NCI-H1092 treated with DMSO at 0.1 percent for 48 hours (cell line): ENCODE results near the gene RFK.
A peak's percentile ranks its signal among the peaks of the same experiment; 100 is the strongest.
"Not testable (repeated sequence)": the region's sequence is repeated elsewhere in the genome, so short reads cannot be mapped to it uniquely, and the experiment has no call there.

ENCODE experiments used
- DNase-seq: peaks from one replicate; lab custom pipeline; 2025; lab: John Stamatoyannopoulos, UW

The RFK gene

GRCh38 chr9:76394195-76394959, at the start of gene RFK:
Gene RFK (minus strand): TSS chr9:76394426. CDS start chr9:76394171, 255 bp downstream.
- DNase-seq = peak; percentile 94

GRCh38 chr9:76443887-76444286, 49.7 kb upstream of the RFK start:
- no peak for DNase-seq

DNA sequence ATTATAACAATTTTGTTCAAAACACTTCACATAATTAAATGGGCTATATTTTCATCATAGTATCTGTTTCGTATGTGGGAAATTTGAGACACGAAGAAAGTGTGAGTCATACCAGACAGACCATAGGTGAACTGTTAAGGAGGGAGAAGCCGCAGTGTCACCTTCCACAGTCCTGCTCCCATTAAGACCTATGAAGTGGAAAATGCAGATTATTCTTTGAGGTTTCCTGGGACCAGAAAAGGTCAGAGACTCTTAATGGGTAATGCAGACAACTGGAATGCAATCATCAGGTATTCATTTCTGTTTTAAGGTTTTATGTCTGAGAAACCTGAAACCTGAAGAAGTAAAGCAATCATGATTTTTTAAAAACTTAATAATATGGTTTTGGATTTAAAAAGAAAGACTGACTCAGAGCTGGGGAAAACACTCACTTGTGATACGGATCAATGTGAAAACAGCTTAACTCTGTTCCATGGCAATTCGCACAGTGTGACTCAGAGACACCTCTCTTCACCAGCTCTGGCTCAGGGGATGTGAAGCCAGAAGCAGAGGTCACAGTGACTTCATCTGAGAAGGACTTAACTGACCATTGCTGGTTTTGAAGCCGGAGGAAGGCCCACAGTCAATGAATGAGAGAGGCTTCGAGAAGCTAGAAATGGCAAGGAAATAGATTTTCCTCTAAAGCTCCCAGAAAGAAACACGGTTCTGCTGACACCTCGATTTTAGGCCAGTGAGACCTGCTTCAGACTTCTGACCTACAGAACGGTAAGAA, 47.5 kb upstream of the RFK start:
- DNase-seq = no peak

- no peak for DNase-seq
These were observed 44.8 kb upstream of the RFK start for GRCh38 chr9:76438841-76439588.

DNA sequence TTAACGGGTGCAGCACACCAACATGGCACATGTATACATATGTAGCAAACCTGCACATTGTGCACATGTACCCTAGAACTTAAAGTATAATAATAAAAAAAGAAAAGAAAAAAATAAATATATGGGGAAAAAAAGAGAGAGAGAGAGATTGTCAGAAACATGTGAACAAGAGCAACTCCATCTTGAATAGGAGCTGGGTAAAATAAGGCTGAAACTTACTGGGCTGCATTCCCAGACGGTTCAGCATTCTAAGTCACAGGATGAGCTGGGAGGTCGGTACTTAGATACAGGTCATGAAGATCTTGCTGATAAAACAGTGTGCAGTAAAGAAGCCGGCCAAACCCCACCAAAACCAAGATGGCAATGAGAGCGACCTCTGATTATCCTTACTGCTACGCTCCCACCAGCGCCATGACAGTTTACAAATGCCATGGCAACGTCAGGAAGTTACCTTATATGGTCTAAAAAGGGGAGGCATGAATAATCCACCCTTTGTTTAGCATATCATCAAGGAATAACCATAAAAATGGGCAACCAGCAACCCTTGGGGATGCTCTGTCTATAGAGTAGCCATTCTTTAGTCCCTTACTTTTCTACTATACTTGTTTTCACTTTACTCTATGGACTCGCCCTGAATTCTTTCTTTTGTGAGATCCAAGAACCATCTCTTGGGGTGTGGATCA, 42.9 kb upstream of the RFK start:
- not testable (repeated sequence) for DNase-seq

DNA sequence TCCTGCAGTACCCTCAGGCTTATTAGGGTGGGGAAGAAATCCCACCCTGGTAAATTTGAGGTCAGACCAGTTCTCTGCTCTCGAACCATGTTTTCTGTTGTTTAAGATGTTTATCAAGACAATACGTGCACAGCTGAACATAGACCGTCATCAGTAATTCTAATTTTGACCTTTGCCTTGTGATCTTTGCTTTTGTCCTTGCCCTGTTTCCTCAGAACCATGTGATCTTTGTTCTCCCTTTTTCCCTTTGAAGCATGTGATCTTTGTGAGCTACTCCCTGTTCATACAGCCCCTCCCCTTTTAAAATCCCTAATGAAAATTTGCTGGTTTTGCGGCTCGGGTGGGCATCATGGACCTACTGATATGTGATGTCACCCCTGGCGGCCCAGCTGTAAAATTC, 40.7 kb upstream of the RFK start:
- not testable (repeated sequence) for DNase-seq

GRCh38 chr9:76433836-76434235, 39.6 kb upstream of the RFK start:
- DNase-seq = no peak

- no peak for DNase-seq
These were observed 39.2 kb upstream of the RFK start for GRCh38 chr9:76433406-76433805.

GRCh38 chr9:76431601-76432000, 37.4 kb upstream of the RFK start:
- DNase-seq = no peak

DNA sequence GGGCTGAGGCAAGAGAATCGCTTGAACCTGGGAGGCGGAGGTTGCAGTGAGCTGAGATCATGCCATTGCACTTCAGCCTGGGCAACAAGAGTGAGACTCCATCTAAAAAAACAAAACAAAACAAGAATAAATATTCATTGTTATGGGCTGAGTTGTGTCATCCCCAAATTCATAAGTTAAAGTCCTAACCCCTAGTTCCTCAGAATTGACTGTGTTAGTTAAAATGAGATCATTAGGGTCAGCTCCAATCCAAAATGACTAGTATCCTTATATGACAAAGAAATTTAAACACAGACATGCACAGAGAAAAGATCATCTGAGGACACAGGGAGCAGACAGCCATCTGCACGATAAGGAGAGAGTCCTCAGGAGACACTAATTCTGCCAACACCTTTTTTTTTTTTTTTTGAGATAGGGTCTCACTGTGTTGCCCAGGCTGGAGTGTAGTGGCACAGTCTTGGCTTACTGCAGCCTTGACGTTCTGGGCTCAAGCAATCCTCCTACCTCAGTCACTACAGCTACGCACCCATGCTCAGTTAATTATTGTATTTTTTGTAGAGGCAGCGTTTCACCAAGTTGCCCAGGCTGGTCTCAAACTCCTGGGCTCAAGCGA, 32.7 kb upstream of the RFK start:
- no peak for DNase-seq

DNA sequence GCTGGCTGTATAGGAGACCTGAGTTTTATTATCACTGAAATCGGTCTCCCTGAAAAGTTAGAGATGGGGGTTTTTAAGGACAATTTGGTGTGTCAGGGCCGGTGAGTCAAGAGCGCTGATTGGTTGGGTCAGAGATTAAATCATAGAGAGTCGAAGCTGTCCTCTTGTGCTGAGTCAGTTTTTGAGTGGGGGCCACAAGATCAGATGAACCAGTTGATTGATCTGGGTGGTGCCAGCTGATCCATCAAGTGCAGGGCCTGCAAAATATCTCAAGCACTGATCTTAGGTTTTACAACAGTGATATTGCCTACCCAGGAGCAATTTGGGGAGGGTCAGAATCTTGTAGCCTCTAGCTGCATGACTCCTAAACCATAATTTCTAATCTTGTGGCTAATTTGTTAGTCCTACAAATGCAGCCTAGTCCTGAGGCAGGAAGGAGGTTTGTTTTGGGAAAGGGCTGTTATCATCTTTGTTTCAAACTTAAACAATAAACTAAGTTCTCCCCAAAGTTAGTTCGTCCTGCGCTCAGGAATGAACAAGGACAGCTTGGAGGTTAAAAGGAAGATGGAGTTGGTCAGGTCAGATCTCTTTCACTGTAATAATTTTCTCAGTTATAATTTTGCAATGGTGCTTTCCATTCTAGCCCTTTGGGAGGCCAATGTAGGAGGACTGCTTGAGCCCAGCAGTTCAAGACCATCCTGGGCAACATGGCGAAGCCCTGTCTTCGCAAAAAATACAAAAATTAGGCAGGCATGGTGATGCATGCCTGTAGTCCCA, 31.6 kb upstream of the RFK start:
- no peak for DNase-seq

DNA sequence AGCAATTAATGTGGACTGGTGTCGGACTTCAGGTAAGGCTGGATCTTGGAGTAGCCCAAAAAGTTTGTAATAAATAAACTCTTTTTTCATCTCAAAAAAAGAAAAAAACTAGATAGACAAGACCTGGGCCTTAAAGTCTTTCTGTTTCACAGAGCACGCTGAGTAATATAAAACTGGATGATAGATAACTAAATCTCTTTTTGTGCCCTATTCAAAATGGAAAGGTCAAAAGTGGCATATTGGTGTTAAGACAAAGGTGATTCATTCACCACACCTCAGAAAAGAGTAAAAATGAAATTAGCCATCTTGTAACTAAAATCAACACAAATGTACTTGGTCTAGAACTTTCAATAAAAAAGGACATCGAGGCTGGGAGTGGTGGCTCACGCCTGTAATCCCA, 30.3 kb upstream of the RFK start:
- no peak for DNase-seq

GRCh38 chr9:76423216-76424177, 29.3 kb upstream of the RFK start:
- no peak for DNase-seq

DNA sequence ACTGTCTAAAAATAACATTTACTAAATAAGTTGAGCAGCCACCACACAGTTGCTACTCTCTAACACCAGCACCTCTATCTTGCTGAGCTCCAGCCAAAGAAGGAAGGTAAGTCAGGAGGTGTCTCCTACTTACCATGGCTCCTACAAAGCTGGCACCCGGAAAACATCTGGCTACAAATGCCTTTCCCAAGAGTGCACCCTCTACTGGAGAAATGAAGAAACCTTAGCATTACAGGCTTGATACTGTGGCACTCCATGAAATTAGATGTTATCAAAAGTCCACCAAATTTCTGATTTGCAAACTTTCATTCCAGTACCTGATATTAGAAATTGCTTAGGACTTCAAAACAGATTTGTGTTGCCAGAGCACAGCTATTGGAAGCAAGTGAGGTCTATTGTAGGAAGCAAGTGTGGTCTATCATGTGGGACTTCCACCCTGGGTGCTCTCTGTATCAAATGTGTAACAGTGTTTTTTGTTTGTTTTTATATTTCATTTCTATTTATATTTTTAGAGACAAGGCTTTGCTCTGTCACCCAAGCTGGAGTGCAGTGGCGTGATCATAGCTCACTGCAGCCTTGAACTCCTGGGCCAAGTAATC, 25.7 kb upstream of the RFK start:
- peak; percentile 6 for DNase-seq

GRCh38 chr9:76417394-76417793, 23.2 kb upstream of the RFK start:
- no peak for DNase-seq

DNA sequence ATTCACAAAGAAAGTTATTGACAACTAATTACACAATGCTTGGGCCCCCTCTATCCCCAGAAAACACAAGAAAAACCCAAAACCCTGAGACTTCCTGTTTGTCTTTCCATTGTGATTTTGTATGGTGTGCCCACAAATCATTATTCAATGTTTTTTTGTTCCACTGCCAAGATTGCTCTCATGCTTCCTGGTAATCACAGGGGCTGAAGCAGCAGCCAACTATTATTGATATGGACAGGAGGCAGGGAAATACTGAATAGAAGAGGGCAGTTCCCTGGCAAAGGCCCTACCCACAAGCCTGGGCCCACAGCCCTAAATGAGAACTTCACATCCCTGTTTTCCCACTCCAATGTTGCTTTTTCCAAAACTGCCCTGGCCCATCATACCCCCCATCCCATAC, 21.5 kb upstream of the RFK start:
- peak; percentile 86 for DNase-seq

GRCh38 chr9:76415154-76415553, 20.9 kb upstream of the RFK start:
- no peak for DNase-seq

- DNase-seq = no peak
These were observed 20.4 kb upstream of the RFK start for GRCh38 chr9:76414661-76415060.

- DNase-seq = no peak
These were observed 19.4 kb upstream of the RFK start for GRCh38 chr9:76413658-76414057.
